Uterus (tissue), 2 donors: ENCODE measurements around the gene TSPAN18.

ENCODE experiments used
- CTCF ChIP-seq, 4 experiments: fragments of 200-600 bp in 2 of 4; fragments of 450-650 bp in 2 of 4; sonication (generic) in 2 of 4; IDR thresholded peaks; one replicate each; pipeline ENCODE4 v1.5.1; 2016 to 2019; ENCODE audit warnings: antibody characterized with exemption in 4 of 4, mild to moderate bottlenecking in 2 of 4, moderate library complexity in 1 of 4
- POLR2A ChIP-seq, 2 donors: fragments of 450-650 bp; IDR thresholded peaks; one replicate each; pipeline ENCODE4 v1.6.1; 2016; ENCODE audit warnings: antibody characterized with exemption in 2 of 2, mild to moderate bottlenecking in 1 of 2, moderate library complexity in 1 of 2

GRCh38 chr11:44950031-44950624 lies 223.4 kb downstream of the TSPAN18 start:
- no peak for TF ChIP-seq CTCF (IDR thresholded peaks at IDR 0.05)
- TF ChIP-seq POLR2A (IDR thresholded peaks at IDR 0.05), result no peak
